ENCODE results near the gene KCNIP1.

The KCNIP1 gene

DNA sequence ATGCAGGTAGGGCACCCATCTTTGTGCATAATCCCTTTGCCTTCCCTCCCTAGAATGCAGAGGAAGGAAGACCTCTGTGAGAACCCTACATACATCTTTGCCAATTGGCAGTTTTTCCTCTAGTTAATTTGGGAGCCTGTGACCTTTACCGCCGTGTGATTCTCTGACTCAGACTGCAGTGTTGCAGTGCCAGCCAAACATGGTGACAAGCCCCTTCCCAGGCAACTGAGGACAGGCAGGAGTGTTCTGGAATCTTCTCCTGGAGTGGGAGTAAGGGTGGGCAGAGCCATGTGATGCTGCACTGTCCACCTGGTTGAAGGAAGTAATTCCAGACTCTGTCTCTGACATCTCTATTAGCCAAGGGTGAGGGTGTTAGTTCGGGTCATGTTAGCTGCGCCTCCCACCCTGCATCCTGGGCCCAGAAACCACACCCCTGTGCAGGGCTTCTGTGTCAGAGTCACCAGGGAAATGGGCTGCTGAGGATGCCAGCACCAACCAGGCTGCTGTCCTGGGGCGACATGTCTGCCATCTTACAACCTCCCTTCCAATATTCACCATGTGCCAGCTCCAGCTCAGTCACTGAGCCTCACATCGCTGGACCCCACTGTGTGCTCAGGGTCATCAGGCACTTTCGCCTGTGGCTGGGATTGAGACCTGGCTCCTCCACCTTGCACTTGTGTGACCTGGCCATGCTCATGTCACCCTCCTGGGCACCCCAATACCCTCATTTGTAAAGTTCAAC, 21.8 kb downstream of the KCNIP1 start:
- DNase-seq = no peak
- Mint-ChIP-seq H3K4me1 (no peaks in the 10 kb centered on the region), H3K9me3 (no peaks in the 10 kb centered on the region)

DNA sequence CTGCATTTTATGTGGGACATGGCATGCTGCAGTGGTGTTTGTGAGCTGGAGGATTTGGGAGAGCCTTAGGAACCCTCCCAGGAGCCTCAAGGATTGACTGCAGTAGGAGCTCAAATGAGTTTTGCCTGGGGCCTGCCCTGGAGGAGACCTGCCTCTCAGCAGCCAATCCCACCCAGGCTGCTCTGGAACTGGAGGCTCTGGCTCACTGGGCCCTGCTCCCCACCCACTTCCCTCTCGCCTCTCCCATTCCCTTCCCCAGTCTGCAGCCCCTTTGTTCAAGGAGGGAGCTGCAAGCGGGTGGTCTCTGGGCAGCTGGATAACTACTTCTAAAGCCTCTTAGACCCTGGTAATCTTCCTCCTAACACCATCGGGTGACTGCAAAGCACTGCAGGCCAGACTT, 24.2 kb downstream of the KCNIP1 start:
- CTCF ChIA-PET = no interaction called here
- Mint-ChIP-seq H3K9me3 (no peaks in the 10 kb centered on the region), H3K36me3 (no peaks in the 10 kb centered on the region), H3K27me3 (peaks cover 43% of the 10 kb centered on the region), H3K4me3 (no peak overlapping the region), H3K4me1 (no peaks in the 10 kb centered on the region), H3K27ac (no peak overlapping the region)
- DNase-seq = no peak

More for the DNA sequence above, 21.8 kb downstream of the KCNIP1 start:
- peaks cover 30% of the 10 kb centered on the region for H3K27me3 Mint-ChIP-seq
- H3K4me3 Mint-ChIP-seq = no peak overlapping the region
- no peaks in the 10 kb centered on the region for H3K36me3 Mint-ChIP-seq
- CTCF ChIA-PET = no interaction called here
- no peak overlapping the region for H3K27ac Mint-ChIP-seq

DNA sequence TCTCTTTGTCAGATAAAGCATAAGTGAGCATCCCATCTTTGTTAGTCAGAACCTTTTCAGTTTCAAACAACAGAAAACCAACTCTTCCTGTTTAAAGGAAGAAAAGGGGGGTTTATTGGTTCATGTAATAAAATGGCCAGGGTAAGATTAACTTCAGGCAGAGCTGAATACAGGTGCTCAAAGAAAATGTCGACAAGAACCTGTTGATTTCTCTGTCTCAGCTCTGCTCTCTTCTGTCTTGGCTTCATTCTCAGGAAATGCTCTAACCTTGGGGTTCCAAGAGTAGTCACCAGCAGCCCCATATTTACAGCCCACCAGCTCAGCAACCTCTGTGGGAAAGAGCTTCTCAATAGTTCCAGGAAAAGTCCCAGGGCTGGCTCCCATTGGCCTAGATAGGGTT, 25.2 kb downstream of the KCNIP1 start:
- Mint-ChIP-seq H3K4me1 (no peaks in the 10 kb centered on the region), H3K4me3 (no peak overlapping the region), H3K27ac (no peak overlapping the region), H3K9me3 (no peaks in the 10 kb centered on the region), H3K36me3 (no peaks in the 10 kb centered on the region), H3K27me3 (peaks cover 41% of the 10 kb centered on the region)
- CTCF ChIA-PET = no interaction called here
- DNase-seq = no peak

DNA sequence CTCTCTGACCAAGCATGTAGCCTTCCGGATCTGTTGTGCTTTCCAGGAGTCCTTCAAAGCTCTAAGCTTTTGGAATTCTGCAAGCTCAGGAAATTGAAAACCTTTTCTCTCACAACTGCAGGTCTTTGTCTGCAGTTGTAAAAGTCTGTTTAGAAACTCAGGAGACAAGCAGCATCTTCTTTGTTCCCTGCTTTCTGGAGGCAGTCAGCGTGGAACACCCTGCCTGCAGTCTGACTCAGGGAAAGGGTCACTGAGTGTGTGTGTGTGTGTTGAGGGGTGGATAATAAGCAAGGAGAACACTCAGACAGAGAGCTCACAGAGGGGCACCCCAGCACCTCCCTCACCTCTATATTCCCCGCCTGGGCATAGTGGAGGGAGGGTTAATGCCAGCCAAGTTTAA, 29.1 kb downstream of the KCNIP1 start:
- Mint-ChIP-seq H3K9me3 (no peaks in the 10 kb centered on the region), H3K27me3 (peaks cover 54% of the 10 kb centered on the region), H3K4me1 (no peaks in the 10 kb centered on the region), H3K27ac (no peak overlapping the region), H3K4me3 (no peak overlapping the region), H3K36me3 (no peaks in the 10 kb centered on the region)
- DNase-seq = no peak
- CTCF ChIA-PET = no interaction called here

DNA sequence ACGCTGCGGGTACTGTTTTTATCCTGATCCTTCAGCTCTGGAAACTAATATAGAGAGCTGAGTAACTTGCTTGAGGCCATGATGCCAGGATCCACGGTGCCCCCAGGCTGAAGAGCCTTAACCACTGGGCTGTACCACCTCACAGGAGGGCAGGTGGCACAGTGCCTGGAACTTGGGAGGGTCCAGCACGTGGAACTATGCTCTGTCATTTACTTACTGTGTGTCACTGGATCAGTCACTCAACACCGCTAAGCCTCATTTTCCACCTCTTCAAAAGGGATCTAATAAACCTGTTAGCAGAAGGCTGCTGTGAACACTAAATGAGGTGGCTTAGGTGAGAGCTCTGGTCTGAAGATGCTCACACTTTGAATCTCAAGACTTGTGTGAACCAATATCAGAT, 29.6 kb downstream of the KCNIP1 start:
- Mint-ChIP-seq H3K4me3 (no peak overlapping the region), H3K36me3 (no peaks in the 10 kb centered on the region), H3K27ac (no peak overlapping the region), H3K9me3 (no peaks in the 10 kb centered on the region), H3K27me3 (peaks cover 49% of the 10 kb centered on the region), H3K4me1 (no peaks in the 10 kb centered on the region)
- DNase-seq = no peak
- CTCF ChIA-PET = no interaction called here

DNA sequence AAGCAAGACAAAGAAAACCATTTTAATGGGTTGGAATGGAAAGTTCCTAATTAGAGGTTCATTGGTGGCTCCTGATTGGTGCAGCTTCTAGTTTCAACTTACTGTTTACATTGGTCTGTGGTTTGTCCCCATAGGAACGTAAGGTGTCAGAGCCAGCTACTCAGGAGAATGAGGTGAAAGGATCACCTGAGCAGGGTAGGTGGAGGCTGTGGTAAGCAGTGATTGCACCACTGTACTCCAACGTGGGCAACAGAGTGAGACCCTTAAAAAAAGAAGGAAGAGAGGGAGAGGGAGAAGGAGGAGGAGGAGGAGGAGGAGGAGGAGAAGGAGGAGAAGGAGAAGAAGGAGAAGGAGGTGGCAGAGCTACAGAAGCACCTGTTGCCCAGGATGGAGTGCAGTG, 30.4 kb downstream of the KCNIP1 start:
- Mint-ChIP-seq H3K4me3 (no peak overlapping the region), H3K36me3 (no peaks in the 10 kb centered on the region)

DNA sequence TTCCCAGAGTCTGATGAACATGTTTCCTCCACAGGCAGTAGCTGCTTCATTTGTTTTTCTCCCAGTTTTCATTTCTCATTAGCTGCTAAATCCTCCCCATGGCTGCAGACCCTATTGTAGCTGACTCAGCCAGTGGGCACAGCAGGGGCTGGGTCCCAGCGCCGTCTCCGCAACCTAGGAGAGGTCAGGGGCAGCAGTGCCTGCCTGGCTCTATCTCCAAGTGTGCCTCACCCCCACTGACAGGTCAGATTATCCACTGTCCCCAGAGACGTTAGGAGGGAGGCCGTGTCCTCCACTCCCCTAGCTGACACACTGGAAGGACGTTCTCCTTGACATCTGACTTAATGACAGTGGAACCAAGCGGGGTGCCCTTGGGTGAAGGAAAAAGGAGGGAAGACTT, 31.1 kb downstream of the KCNIP1 start:
- no peaks in the 10 kb centered on the region for H3K9me3 Mint-ChIP-seq
- peaks cover 51% of the 10 kb centered on the region for H3K27me3 Mint-ChIP-seq
- H3K27ac Mint-ChIP-seq = no peak overlapping the region
- H3K4me3 Mint-ChIP-seq = no peak overlapping the region
- no peaks in the 10 kb centered on the region for H3K36me3 Mint-ChIP-seq
- CTCF ChIA-PET = interaction anchor here (1.0 to 1.7 kb wide), 2 partner anchors 36 to 97 kb away, joined by 3 to 5 read pairs; no protein-coding TSS in a partner anchor
- DNase-seq = no peak
- no peaks in the 10 kb centered on the region for H3K4me1 Mint-ChIP-seq

More for the DNA sequence above, 30.4 kb downstream of the KCNIP1 start:
- DNase-seq = no peak
- Mint-ChIP-seq H3K27ac (no peak overlapping the region), H3K4me1 (no peaks in the 10 kb centered on the region), H3K9me3 (no peaks in the 10 kb centered on the region), H3K27me3 (peaks cover 48% of the 10 kb centered on the region)
- CTCF ChIA-PET = interaction anchor here (1.0 to 1.7 kb wide), 2 partner anchors 37 to 98 kb away, joined by 3 to 5 read pairs; no protein-coding TSS in a partner anchor

DNA sequence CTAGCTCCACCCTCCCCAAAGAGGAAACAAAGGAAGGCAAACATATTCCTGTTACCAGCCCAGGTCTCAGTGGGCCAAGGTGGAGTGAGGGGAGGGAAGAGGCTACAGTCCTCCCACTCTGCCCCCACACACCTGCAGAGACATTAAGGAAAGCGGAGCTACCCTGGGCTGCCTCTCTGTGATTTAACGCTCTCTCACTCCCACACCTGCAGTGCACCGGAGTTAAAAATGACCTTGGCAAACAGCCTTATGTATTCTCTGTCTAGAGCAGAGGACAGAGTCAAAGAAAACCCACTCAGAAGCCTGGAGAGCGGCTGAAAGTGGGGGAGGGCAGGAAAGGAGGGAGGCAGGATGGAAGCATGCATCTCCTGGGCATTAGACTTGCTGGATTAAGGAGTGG, 32.7 kb downstream of the KCNIP1 start:
- Mint-ChIP-seq H3K27me3 (peaks cover 49% of the 10 kb centered on the region), H3K27ac (no peak overlapping the region), H3K9me3 (no peaks in the 10 kb centered on the region), H3K4me3 (no peak overlapping the region), H3K4me1 (no peaks in the 10 kb centered on the region), H3K36me3 (no peaks in the 10 kb centered on the region)
- no peak for DNase-seq
- CTCF ChIA-PET = no interaction called here

DNA sequence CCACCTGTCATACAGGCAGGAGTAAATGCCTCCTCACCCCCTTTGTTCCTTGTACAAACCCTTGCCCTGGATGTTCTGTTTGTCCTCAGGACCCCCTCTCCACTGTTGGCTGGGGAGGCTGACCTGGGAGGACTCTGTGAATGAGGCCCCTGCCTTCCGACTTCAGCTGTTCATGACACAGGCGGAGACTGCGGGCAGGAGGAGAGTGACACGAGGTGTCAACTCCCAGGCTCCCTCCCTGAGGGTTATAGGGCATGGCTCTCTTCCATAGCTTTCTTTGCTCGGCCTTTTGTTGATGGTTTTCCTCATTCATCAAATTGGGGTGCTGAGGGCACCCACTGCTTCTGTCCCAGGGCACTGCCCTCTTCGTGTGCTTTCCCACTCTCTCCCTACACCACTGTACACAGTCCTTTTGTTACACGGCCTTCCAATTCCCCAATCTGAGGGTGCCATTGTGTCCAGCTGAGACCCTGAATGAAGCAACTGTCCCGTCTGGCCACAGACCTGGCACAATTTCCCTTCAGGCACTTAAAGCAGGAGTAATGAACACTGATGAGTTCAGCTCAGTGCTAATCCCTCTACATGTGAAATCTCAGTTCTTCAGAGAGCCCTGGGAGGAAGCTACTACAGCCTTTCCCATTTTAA, 33.8 kb downstream of the KCNIP1 start:
- Mint-ChIP-seq H3K27me3 (peaks cover 44% of the 10 kb centered on the region), H3K9me3 (no peaks in the 10 kb centered on the region), H3K36me3 (no peaks in the 10 kb centered on the region), H3K4me1 (no peaks in the 10 kb centered on the region), H3K4me3 (no peak overlapping the region), H3K27ac (no peak overlapping the region)
- CTCF ChIA-PET = interaction anchor here (1.1 kb wide), 1 partner anchor 59 kb away, joined by 3 read pairs; no protein-coding TSS in a partner anchor
- no peak for DNase-seq

DNA sequence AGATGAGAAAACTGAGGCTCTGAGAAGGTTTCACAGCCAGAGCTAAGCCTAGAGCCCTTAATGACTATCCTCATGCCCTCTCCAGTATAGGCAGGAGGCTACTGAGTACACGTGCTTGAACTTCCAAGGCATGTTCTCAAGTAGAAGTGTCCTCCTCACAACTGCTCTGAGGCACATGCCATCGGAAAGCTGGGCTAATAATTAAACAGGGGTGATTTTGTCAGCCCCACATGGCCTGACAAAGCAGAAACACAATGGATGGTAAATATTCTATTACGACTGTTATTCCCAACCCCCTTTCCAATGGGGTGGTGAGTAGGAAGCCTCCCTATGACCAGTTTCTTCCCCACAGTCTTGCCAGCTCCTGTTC, 34.3 kb downstream of the KCNIP1 start:
- H3K27ac Mint-ChIP-seq = no peak overlapping the region
- H3K27me3 Mint-ChIP-seq = peaks cover 39% of the 10 kb centered on the region
- H3K4me1 Mint-ChIP-seq = no peaks in the 10 kb centered on the region
- DNase-seq = no peak
- H3K9me3 Mint-ChIP-seq = no peaks in the 10 kb centered on the region
- CTCF ChIA-PET = interaction anchor here (1.1 kb wide), 1 partner anchor 59 kb away, joined by 3 read pairs; no protein-coding TSS in a partner anchor
- H3K4me3 Mint-ChIP-seq = no peak overlapping the region
- H3K36me3 Mint-ChIP-seq = no peaks in the 10 kb centered on the region

DNA sequence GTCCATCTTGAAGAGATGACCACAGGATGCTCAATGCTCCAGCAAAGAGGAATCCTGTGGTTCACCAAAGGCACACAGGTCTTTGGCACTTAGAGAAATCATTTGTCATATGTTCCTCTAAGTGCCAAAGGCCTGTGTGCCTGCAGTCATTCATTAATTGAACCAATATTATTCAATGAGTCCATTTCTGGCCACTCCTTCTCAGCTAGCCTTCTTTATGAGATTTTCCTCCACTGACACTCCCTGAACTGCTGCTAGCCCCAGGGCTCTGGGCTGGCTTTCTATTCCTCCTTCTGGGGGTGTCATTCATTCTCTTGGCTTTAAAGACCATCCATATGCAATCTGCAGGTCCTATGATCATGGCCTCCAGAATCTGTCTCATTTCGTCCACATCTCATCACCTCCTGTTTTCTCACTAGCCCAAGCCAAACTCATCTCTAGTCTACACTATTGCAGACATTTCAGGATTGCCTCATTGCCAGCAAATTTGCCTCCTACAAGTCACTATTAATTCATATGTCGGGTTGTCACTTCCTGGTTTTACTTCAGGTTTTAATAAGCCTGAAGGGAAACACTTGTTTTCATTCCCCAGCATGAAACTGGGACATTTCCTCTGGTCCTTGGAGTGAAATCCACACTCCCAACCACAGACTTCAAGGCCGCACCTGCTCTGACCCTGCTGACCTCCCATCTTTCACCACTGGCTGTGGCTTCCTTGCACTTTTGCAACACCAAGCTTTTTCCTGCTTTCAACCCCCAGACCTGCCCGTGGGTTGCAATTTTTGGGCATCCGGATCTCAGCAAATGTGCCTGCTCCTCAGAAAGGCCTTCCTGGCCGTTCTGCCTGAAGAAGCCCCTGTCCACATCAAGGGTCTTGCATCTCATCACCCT, 35.1 kb downstream of the KCNIP1 start:
- CTCF ChIA-PET = no interaction called here
- Mint-ChIP-seq H3K4me3 (no peak overlapping the region), H3K9me3 (no peaks in the 10 kb centered on the region), H3K36me3 (no peaks in the 10 kb centered on the region), H3K27ac (no peak overlapping the region), H3K4me1 (no peaks in the 10 kb centered on the region), H3K27me3 (peaks cover 34% of the 10 kb centered on the region)
- no peak for DNase-seq

DNA sequence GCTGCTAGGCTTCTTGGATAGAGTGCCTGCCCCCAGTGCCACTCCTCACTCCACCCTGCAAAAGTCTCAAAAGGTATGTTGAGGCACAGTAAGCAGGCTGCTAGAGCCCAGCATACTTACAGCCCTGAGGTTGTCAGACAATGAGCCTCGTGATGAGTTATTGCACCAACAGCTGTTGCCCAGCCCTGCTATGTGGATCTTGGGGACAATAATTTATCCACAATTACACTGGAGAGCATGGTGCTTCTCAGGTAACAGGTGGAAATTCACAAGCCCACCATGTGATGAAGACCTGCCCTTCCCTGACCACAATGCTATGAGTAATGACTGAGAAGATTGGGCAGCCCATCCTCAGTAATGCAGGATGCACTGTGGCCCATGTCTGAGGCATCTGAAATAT, 36.5 kb downstream of the KCNIP1 start:
- no peak for DNase-seq
- no peaks in the 10 kb centered on the region for H3K36me3 Mint-ChIP-seq
- no peak overlapping the region for H3K4me3 Mint-ChIP-seq
- H3K9me3 Mint-ChIP-seq = peaks cover under 1% of the 10 kb centered on the region
- peaks cover 27% of the 10 kb centered on the region for H3K27me3 Mint-ChIP-seq
- H3K27ac Mint-ChIP-seq = no peak overlapping the region
- CTCF ChIA-PET = no interaction called here
- no peaks in the 10 kb centered on the region for H3K4me1 Mint-ChIP-seq

DNA sequence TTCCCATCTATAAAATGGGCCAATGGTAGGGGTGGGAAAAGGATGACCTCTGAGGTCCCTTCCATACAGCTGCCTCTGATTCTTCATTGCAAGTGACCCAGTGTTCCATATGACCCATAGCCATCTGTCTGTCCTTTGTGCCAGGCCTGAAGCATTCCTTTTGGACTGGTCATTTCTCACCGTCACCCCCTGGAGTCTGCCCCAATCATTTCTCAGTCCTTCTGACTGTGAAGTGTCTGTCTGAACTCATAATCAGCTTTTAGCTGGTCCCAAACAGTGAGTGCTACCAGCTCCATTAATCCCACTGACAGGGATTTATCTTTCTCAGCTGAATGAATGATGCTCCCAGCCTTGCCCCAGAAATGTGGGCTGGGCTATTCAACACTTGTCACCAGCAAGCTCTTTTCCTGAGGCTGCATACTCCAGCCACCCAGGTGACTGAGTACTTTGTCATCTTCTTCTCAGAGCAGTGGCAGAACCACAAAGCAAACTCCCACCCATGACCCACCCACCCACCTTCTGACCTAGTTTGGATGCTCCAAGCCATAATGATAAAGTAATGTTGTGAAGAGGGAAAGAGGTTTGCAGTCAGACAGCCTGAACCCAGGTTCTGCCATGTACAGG, 37.4 kb downstream of the KCNIP1 start:
- Mint-ChIP-seq H3K4me1 (no peaks in the 10 kb centered on the region), H3K4me3 (no peak overlapping the region), H3K27ac (no peak overlapping the region), H3K36me3 (no peaks in the 10 kb centered on the region), H3K9me3 (peaks cover 3% of the 10 kb centered on the region), H3K27me3 (peaks cover 33% of the 10 kb centered on the region)
- CTCF ChIA-PET = interaction anchor here (1.4 kb wide), 1 partner anchor 12 kb away, joined by 3 read pairs; no protein-coding TSS in a partner anchor
- DNase-seq = no peak

DNA sequence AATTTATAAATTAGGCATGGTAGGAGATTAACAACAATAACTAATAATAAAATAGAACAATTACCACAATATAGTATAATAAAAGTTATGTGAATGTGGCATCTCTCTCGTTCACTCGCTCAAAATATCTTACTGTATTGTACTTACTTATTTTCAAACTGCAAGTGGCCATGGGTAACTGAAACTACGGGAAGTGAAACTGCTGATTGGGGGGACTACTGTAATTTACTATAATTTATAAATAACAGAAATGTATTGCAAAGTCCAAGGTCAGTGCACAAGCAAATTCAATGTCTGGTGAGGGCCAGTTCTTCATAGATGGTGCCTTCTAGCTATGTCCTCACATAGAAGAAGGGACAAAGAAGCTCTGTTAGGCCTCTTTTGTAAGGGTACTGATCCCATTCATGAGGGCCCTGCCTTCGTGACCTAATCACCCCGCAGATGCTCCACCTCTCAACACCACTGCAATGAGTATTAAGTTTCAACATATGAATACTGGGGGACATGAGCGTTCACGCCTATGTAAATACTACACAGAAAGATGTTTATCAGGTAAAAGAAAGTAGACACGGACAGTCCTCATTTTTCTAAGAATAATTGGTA, 39.0 kb downstream of the KCNIP1 start:
- peaks cover 30% of the 10 kb centered on the region for H3K27me3 Mint-ChIP-seq
- no peak for DNase-seq
- H3K27ac Mint-ChIP-seq = no peak overlapping the region
- H3K9me3 Mint-ChIP-seq = peaks cover 3% of the 10 kb centered on the region
- CTCF ChIA-PET = no interaction called here
- no peaks in the 10 kb centered on the region for H3K36me3 Mint-ChIP-seq
- no peak overlapping the region for H3K4me3 Mint-ChIP-seq
- no peaks in the 10 kb centered on the region for H3K4me1 Mint-ChIP-seq

All from activated naive CD4-positive, alpha-beta T cell treated with anti-CD3 and anti-CD28 coated beads, Interleukin-2, amount 10 ng/mL, durations not matched to agents 7 days and 5 days (primary cell).